ENCODE data around the gene PROX1. TPM values are rescaled to one million over a fixed set of nuclear protein-coding genes. Genes with fewer than 3 reads are reported as not detected.

PROX1 gene
- total and polyA plus RNA-seq, 2 of the 4 experiments (the other 2 are of a cell fraction): under 0.01 to 0.02 TPM

DNA sequence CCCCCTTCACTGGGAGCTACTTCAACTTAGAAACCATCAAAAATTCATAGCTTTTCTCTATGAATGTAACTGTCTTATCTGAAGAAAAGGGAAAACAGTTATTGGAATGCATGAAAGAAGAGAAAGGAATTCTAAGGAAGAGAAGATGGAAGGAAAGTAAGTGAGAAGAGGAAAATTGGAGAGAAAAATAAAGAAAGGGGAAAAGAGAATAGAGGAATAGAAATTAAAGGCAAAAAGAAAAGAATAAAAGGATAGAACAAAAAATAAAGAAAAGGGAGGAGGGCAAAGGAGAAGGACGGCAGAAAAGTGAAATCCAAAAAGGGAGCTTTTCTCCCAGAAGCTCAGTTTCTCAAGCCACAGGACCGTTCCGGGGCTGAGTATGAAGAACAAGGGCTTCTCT lies 9.9 kb upstream of the PROX1 start:
- Histone ChIP-seq H2BK5ac (ENCODE audit: low read depth, low read length, poor library complexity, severe bottlenecking) (no peak overlapping the region), H4K20me1 (ENCODE audit: insufficient read depth, low read length) (no peaks in the 10 kb centered on the region), H2BK15ac (ENCODE audit: low read depth, low read length) (no peak overlapping the region), H2BK20ac (ENCODE audit: low read depth, low read length) (no peak overlapping the region), H2BK120ac (ENCODE audit: low read depth, low read length) (no peak overlapping the region), H2AFZ (replicated peaks; ENCODE audit: low read length, poor library complexity) (no peak overlapping the region), H3K18ac (ENCODE audit: low read depth, low read length) (no peak overlapping the region), H3K14ac (replicated peaks; ENCODE audit: low read depth, low read length) (no peak overlapping the region), H3K9ac (ENCODE audit: low read depth, low read length) (no peak overlapping the region), H4K5ac (ENCODE audit: low read depth, low read length) (no peak overlapping the region), H4K8ac (ENCODE audit: low read depth in 2 of 2, low read length in 2 of 2) (no peak overlapping the region), H3K27me3 (ENCODE audit: control insufficient read depth, insufficient read depth, low read length) (peaks cover 34% of the 10 kb centered on the region), H3K9me3 (ENCODE audit: control insufficient read depth, insufficient read depth, low read length) (no peaks in the 10 kb centered on the region), H2AK5ac (ENCODE audit: low read depth, low read length) (no peak overlapping the region), H3K27ac (ENCODE audit: insufficient read depth, low read length) (no peak overlapping the region), H3K36me3 (ENCODE audit: control insufficient read depth, insufficient read depth, low read length) (no peaks in the 10 kb centered on the region), H3K9me1 (ENCODE audit: insufficient read depth, low read length) (no peaks in the 10 kb centered on the region), H3K4ac (ENCODE audit: low read depth, low read length) (no peak overlapping the region), H3K79me1 (ENCODE audit: low read depth in 1 of 2, low read length in 2 of 2) (no peaks in the 10 kb centered on the region), H3K4me3 (ENCODE audit: insufficient read depth, low read depth, low read length) (no peak overlapping the region), H3K23ac (ENCODE audit: low read depth, low read length) (no peak overlapping the region), H3K4me2 (ENCODE audit: low read depth, low read length) (no peak overlapping the region), H3K56ac (ENCODE audit: extremely low read depth, insufficient read depth, low read length) (no peak overlapping the region), H3K4me1 (ENCODE audit: control insufficient read depth, insufficient read depth, low read length) (no peaks in the 10 kb centered on the region), H4K91ac (ENCODE audit: insufficient read depth, low read depth, low read length) (no peak overlapping the region), H2AK9ac (replicated peaks; ENCODE audit: low read depth, low read length, poor library complexity) (no peak overlapping the region)
- BruUV-seq (replicated peaks): no TSS peak
- POLR2A ChIA-PET (ENCODE audit: unreplicated experiment): interaction anchor here (0.7 kb wide), 1 partner anchor 942 kb away, joined by 3 read pairs; no protein-coding TSS in a partner anchor
- in situ Hi-C loops (cut with MboI; ENCODE audit: low sequenced_read_pairs) (no loop called here), dilution Hi-C loops (cut with HindIII; ENCODE audit: low sequenced_read_pairs, unreplicated experiment) (no loop called here), intact Hi-C loops (cut with micrococcal nuclease) (no loop called here)
- CTCF ChIA-PET: interaction anchor here (0.5 to 0.6 kb wide), 2 partner anchors 179 to 468 kb away, joined by 3 read pairs; no protein-coding TSS in a partner anchor
- no peak for TF ChIP-seq CHD1 (IDR thresholded peaks at IDR 0.05; ENCODE audit: low read depth, low read length)
- TF ChIP-seq RAD21 (IDR thresholded peaks at IDR 0.05; ENCODE audit: low read length): no peak
- no peak for TF ChIP-seq SMC3 (IDR thresholded peaks at IDR 0.05; ENCODE audit: low read depth, low read length)
- no peak for TF ChIP-seq USF2 (IDR thresholded peaks at IDR 0.05; ENCODE audit: low read depth, low read length)
- TF ChIP-seq MAZ (IDR thresholded peaks at IDR 0.05; ENCODE audit: borderline replicate concordance, low read depth, low read length): no peak
- no peak for TF ChIP-seq MXI1 (IDR thresholded peaks at IDR 0.05; ENCODE audit: borderline replicate concordance, low read depth, low read length)
- no peak for TF ChIP-seq BHLHE40 (IDR thresholded peaks at IDR 0.05; ENCODE audit: low read depth, low read length)
- TF ChIP-seq MAFK (IDR thresholded peaks at IDR 0.05; ENCODE audit: low read depth, low read length): no peak
- TF ChIP-seq CEBPB (IDR thresholded peaks at IDR 0.05; ENCODE audit: low read depth, low read length): no peak
- TF ChIP-seq FOS (IDR thresholded peaks at IDR 0.05; ENCODE audit: low read depth, low read length): no peak
- no peak for TF ChIP-seq RFX5 (IDR thresholded peaks at IDR 0.05; ENCODE audit: low read depth, low read length)
- TF ChIP-seq POLR2A (IDR thresholded peaks at IDR 0.05; ENCODE audit: low read depth, low read length): no peak
- TF ChIP-seq, protein P1, sequence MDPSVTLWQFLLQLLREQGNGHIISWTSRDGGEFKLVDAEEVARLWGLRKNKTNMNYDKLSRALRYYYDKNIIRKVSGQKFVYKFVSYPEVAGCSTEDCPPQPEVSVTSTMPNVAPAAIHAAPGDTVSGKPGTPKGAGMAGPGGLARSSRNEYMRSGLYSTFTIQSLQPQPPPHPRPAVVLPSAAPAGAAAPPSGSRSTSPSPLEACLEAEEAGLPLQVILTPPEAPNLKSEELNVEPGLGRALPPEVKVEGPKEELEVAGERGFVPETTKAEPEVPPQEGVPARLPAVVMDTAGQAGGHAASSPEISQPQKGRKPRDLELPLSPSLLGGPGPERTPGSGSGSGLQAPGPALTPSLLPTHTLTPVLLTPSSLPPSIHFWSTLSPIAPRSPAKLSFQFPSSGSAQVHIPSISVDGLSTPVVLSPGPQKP (IDR thresholded peaks at IDR 0.05; ENCODE audit: borderline replicate concordance, low read depth, low read length): no peak
- no peak for TF ChIP-seq CTCF (conservative IDR thresholded peaks at IDR 0.05; ENCODE audit: low read depth, low read length)
- no peak for TF ChIP-seq NFE2L2 (IDR thresholded peaks at IDR 0.05; ENCODE audit: low read depth, low read length)
- ATAC-seq (ENCODE audit: low read depth): no peak
- DNase-seq: no peak
- 30% methylated on average over 2 of the region's 3 CpGs; no CpG with 5 or more reads in 1 of the 2 experiments for WGBS, 2 experiments (ENCODE audit: extremely low coverage in 2 of 2, insufficient read length in 1 of 2)

Measured in IMR-90 (cell line).